MCF 10A (cell line): ENCODE results near the gene RAMP1. TPM values are rescaled to one million over a fixed set of nuclear protein-coding genes. Genes with fewer than 3 reads are reported as not detected.

Experiments
- BruUV-seq: library from RNA; stranded (reverse); fragments of 400-500 nt; replicated peaks from 2 replicates; lab custom pipeline; 2021; lab: Mats Ljungman, UMichigan
- CTCF ChIA-PET: fragments of 300-600 bp; sonication (Branson Sonifier 250); formaldehyde crosslinking; extraction: SDS; loops from one replicate; lab custom pipeline; 2021; ENCODE audit warnings: antibody characterized with exemption, inconsistent platforms; lab: Yijun Ruan, JAX
- POLR2A ChIA-PET: fragments of 300-600, 350-650 bp; sonication (Branson Sonifier 250); formaldehyde crosslinking; extraction: SDS; loops from one replicate; lab custom pipeline; 2020; ENCODE audit warnings: antibody characterized with exemption, inconsistent platforms; lab: Yijun Ruan, JAX
- DNase-seq: peaks from one replicate; pipeline ENCODE4 v3.0.0-alpha.2; 2018; ENCODE audit not compliant: unreplicated experiment
- H3K27ac Mint-ChIP-seq: one replicate; pipeline ENCODE4 v1.8.0; 2022; ENCODE audit warnings: mild to moderate bottlenecking, low read depth, mixed read lengths; ENCODE audit not compliant: unreplicated experiment
- H3K27me3 Mint-ChIP-seq: one replicate; pipeline ENCODE4 v1.8.0; 2022; ENCODE audit warnings: mixed read lengths; ENCODE audit not compliant: insufficient read depth, unreplicated experiment
- H3K36me3 Mint-ChIP-seq: one replicate; pipeline ENCODE4 v1.8.0; 2022; ENCODE audit warnings: mild to moderate bottlenecking, moderate library complexity, mixed read lengths; ENCODE audit not compliant: insufficient read depth, unreplicated experiment
- H3K4me1 Mint-ChIP-seq: one replicate; pipeline ENCODE4 v1.8.0; 2022; ENCODE audit warnings: mixed read lengths; ENCODE audit not compliant: insufficient read depth, unreplicated experiment
- H3K4me3 Mint-ChIP-seq: one replicate; pipeline ENCODE4 v1.8.0; 2022; ENCODE audit warnings: mild to moderate bottlenecking, moderate library complexity, mixed read lengths; ENCODE audit not compliant: unreplicated experiment
- H3K9me3 Mint-ChIP-seq: one replicate; pipeline ENCODE4 v1.8.0; 2022; ENCODE audit warnings: mixed read lengths; ENCODE audit not compliant: unreplicated experiment
- CTCF ChIP-seq: fragments of 200-600 bp; IDR thresholded peaks from one replicate; pipeline ENCODE4 v1.8.0; 2022; ENCODE audit warnings: antibody characterized with exemption, mild to moderate bottlenecking; ENCODE audit not compliant: unreplicated experiment
- intact Hi-C: fragments of 100-400 bp; cut with micrococcal nuclease; formaldehyde crosslinking; loops from 2 replicates; pipeline ENCODE4 v1.14.1; 2022
- total RNA-seq: library from RNA; stranded (reverse); gene quantifications from 2 replicates; pipeline ENCODE4 v1.2.3, GENCODE V29; 2022

The RAMP1 gene
- total RNA-seq, 1 experiment from 2014 or later, result 11.2 TPM

GRCh38 chr2:237961637-237962036 lies 102.2 kb downstream of the RAMP1 start:
- BruUV-seq, result no TSS peak
- H3K4me3 Mint-ChIP-seq, result no peak overlapping the region
- intact Hi-C loops, result no loop called here

More at GRCh38 chr2:237961637-237962036, 102.2 kb downstream of the RAMP1 start:
- CTCF ChIA-PET, result no interaction called here
- peaks cover 16% of the 10 kb centered on the region for H3K4me1 Mint-ChIP-seq
- TF ChIP-seq CTCF, result no peak
- no peaks in the 10 kb centered on the region for H3K27me3 Mint-ChIP-seq
- no peaks in the 10 kb centered on the region for H3K9me3 Mint-ChIP-seq
- no peak overlapping the region for H3K27ac Mint-ChIP-seq
- H3K36me3 Mint-ChIP-seq, result peaks cover 6% of the 10 kb centered on the region
- POLR2A ChIA-PET, result no interaction called here
- no peak for DNase-seq

Other genes starting within 250 kb of the RAMP1 start
- 197 and 201 TPM in 2 replicates for gene LRRFIP1, start 232.0 kb upstream of the RAMP1 start, total RNA-seq
- 0.15 and 0.23 TPM in 2 replicates for gene RBM44, start 60.8 kb upstream of the RAMP1 start, total RNA-seq
- 116 and 125 TPM in 2 replicates for gene UBE2F, start 107.4 kb downstream of the RAMP1 start, total RNA-seq
- gene SCLY, start 201.4 kb downstream of the RAMP1 start, total RNA-seq, result 40.1 and 40.4 TPM in 2 replicates
- gene ESPNL, start 240.7 kb downstream of the RAMP1 start, total RNA-seq, result not detected in 2 replicates